HG02852 (cell line): ENCODE data around the gene MTOR.

Source experiments
- ATAC-seq: cut with Tn5 transposase; IDR thresholded peaks from one replicate; pipeline ENCODE4 v1.9.1; 2021; ENCODE audit warnings: mild to moderate bottlenecking, moderate library complexity; ENCODE audit not compliant: unreplicated experiment

MTOR gene

DNA sequence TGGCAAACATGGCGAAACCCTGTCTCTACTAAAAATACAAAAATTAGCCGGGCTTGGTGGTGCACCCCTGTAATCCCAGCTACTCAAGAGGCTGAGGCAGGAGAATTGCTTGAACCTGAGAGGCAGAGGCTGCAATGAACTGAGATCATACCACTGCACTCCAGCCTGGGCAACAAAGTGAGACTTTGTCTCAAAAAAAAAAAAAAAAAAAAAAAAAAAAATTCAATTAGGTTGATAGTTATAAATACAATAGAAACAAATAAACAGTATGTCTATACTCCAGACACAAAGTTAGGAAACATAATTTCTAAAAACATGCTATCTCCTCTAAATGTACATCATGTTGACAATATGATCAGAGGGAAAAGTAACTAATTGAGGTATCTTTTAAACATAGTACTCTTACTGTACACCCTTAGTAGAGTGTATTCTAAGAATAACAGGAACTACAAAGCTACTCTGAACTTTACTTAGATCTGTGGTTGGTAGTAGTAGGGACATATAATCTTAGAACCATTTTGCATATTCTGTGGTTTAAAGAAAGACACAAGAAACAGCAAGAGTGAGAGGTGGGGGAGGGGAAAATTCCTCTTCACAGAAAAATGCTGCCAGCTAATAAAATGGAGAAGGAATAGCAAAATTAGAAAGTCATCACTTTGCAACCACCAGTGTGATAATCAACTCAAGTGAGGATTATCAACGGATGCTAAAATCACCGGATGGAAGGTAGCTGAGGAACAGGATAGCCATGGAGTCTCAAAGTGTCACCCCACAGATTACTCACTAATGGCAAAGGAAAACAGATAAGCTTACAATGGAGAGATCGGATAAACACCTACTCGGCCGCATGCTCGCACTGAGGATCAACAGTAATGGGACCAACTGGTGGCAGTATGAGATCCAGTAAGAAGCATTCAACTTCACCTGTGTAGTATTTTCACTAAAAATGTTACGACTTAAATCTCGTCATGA is 35.0 kb downstream of the MTOR start:
- peak; percentile 60 for ATAC-seq

DNA sequence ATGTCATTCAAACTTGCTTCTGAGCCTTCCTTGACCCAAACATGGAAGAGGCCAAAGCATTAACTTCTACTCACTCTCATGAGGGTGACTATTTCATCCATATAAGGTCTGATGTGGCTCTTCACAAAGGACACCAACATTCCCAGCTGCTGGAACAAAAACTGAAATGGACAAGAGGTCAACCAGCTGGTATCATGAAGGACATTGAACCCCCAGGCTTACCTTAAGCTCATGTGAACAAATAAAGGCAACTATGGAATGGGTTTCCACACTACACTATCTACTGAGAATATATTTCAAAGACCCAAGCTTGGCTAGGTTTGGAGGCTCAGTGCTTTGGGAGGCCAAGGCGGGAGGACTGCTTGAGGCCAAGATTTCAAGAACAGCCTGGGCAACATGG is 46.3 kb downstream of the MTOR start:
- ATAC-seq = no peak

DNA sequence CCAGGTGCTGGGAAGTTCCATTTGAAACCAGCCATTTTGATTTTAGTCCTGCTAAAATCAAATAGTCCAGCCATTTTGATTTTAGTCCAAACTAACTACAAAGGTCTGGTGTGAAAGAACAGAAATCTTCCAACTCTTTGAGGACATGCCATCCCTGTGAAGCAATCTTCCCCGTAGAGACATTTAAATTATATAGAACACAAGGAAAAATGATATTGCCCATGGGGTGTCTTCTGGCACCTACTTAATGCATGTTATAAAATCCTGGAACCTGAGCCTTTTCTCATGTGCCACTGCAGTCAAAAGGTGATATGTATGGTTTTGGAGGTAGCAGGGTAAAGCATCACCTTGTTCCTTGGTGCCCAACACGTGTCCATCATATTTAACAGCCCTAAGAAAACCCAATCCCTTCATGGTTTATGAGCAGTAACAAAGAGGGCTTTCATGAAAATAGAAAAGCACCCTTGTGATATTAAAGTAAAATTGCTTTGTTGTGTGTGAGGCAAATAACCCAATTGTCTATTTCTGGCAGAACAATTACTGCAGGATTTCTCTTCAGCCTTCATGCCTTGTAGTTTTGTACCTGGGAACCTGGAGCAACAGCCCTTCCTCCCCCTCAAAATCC is 46.9 kb downstream of the MTOR start:
- no peak for ATAC-seq

DNA sequence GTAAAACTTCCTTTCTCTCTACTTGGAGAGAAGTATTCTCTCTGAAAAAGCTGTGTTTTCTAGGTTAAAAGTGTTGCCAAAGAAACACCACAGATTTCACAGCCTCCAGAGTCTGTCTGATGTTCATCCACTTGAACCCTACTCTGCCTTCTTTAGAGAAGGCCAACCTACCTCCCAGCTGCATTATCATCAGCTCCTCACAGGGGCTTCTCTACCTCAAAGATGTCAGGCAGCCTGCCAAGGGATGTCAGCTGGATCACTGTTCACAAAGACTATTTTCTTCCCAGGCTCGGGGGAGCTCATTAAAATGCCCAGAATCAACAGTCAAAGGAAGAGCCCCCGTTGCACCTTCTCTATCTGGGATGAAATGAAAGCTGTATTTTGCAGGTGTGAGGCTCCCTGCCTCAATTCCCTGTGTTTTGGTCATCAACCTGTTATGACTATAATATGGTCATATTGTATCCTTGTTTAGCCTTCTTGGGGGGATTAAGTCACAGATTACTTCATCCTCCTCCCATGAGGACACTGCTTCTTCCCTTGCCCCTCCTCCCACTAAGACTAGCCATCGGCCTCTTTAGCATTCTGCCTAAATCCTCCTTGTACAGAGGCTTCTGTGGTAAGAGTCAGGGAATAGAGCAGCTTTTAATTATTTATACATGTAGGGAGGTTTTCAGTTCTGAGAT is 47.5 kb downstream of the MTOR start:
- ATAC-seq = no peak

DNA sequence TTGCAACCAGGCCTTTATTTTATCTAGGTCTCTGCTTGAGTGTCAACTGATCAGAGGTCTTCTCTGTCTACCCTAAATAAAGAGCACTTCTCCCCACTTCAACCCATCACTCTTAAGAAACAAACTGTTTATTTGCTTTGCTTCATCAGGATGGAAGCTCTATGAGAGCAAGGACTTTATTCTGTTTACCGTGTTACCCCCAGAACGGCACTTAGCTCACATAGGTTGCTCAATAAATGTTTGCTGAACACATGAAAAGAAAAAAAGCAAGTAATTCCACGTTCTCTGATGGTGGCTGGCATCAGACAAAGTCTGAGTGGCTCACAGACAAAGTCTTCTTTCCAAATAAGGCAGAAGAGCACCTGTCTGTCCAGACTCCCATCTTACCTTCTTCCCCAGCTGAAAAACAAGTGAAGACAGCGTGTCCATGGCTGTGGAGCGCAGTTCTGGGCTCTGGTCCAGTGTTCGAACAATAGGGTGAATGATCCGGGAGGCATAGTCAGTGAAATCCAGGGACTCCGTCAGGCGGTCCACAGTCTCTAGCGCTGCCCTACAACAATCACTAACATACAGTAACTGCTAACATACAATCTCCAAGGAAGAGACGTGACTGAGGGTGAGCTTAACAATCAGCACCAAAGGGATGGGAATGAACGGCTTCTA is 50.3 kb downstream of the MTOR start:
- no peak for ATAC-seq

DNA sequence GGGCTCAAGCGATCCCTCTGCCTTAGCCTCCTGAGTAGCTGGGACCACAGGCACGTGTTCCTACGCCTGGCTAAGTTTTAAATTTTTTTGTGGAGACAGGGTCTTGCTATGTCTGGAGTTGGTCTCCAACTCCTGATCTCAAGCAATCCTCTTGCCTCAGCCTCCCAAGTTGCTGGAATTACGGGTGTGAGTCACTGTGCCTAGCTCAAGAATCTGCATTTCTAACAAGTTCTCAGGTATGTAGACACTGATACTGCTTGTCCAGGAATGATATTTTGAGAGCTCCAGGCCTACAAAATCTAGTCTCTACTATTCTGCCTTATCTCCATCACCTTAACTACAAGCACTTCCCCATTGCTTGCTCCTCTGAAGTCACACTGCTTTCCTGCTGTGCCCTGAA is 50.9 kb downstream of the MTOR start:
- ATAC-seq = no peak

DNA sequence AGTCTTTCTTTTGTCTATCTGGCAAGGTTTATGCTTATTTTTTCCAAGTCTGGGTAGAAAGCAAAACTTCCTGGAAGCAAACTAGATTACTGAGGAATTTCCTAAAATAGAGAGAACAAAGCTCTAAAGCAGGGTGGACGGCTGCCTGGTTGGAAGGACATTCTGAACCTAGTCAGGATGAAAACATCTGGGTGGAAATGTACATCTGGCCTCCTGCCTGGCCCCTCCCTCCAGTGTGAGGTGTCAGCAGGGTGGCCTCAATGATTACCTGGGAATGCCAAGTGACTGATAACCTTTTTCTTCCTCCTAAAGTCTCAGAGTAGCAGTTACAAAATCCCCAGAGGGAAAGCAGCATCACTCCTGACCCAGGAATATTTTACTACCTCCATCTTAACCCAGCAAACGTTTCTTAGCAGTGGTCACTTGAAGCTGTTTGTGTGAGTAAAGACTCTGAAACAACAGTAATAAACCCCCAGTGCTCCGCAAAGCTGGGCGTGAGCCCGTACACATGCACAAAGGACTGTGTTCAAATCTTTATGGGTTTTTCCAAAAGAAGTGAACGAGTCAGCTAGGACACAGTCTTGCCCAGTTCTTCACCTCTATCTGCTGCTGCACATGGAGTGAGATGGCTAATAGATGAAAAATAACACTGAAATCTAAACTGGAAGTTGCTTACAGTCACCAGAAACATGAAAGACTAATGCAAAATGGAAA is 54.3 kb downstream of the MTOR start:
- ATAC-seq = no peak

DNA sequence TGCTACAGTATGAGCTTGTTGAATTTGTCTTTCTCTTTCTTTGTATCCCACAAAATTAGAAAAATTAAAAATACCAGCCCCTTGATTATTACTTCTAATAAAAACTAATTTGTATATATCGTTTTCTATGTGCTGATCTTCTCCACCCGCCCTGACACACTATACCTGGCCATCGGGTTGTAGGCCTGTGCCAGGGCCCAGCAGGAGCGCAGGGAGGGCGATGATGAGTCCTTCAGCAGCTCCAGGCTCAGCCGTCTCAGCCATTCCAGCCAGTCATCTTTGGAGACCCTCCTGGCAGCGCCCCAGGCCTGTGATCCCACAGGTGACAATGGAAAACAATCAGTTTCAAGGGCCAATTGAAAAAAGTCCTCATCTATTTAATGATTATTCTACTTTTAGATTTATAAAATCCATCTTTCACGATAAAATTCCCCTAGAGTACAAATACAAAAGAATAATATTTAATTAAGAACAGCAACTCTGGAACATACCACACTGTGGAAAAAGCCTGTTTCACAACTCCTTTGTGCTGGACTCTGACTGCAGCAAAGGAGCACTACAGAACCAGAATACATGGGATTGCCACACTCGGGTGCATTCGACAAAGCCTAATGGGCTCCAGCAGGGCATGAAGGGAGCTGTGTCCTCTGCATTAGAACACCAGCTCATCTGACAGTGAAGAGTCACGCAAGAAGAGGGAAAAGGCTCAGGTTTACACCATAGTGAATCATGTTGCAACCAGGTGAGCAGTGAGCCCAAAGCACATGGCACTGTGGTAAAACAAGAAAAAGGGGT is 57.8 kb downstream of the MTOR start:
- no peak for ATAC-seq

DNA sequence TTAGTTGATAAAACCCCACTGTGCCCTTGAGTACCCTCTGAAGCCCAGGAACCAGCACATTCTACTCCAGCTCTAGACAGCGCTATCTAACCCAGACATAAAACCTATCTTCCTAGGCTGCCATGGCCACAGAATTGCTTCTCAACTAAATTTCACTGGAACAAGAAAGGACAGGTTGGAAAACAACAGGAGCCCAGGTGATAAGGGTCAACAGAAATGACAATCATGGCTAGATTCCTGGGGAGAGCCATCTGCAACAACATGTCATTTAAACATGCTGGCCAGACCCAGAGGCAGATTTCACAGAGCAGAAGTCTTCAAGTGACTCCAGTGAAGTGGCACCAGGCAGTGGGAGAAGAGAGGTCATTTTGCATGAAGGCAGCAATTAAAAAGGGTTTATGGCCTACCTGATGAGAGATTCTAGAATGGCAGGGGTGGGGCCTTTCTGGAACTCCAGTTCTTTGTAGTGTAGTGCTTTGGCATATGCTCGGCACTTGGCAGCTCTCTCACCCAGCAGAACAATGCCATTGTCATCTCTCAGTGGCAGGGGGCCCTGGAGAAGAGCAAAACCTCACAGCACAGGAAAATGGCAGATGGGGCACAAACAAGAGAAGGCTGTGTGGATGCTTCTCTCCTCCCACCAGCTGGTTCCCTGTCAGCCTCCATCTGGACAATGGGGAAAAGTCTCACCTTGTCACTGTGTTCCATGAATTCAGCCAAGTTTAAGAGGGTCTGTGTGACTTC is 63.3 kb downstream of the MTOR start:
- ATAC-seq = no peak

DNA sequence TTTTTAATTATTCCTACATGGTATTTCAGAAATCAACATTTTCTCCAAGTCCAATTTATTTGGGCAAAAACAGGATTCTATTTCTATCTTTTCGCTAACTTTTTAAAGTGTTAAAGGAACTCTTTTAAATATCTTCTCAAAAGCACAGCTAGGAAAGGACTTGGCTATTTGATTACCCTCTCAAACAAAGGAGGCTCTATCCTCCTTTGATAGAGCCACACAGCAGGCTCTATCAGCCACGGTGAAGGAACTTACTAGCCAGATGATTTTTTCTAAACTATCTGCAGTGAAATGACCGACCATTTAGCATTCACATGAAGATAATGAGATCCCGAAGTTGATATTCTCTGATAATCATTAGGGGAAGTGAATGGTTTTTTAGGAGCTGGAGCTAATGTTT is 64.1 kb downstream of the MTOR start:
- ATAC-seq = no peak

DNA sequence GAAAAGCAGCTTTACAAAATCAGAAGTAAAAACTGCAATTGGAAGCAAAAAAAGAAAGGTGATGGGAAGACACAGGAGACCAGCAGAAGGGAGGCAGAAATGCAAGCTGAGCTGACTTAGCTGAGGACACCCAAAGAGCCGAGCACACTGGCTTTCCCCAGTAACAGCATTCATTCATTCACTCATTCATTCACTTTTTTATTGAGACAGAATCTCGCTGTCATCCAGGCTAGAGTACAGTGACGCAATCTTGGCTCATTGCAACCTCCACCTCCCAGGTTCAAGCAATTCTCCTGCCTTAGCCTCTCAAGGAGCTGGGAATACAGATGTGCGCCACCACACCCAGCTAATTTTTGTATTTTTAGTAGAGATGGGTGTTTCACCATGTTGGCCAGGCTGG is 65.0 kb downstream of the MTOR start:
- no peak for ATAC-seq

DNA sequence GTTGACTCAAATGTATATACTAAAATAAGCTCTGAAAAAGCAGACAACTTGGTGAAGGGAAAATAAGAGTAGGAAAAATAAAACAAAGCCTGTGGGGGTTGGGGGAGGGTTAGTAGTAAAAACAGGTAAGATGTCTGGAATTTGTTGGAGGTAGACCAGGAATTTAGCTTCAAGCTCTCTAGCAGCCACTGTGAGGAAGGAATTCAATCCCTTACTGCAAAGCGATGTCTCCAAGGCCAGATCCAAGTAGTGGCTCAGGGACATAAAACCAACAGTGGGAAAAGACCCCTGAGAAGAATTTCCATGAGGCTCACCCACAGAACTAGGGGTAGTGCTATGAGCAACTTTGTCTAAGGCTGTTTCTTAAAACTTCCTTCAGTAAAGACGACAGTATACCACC is 65.4 kb downstream of the MTOR start:
- no peak for ATAC-seq

DNA sequence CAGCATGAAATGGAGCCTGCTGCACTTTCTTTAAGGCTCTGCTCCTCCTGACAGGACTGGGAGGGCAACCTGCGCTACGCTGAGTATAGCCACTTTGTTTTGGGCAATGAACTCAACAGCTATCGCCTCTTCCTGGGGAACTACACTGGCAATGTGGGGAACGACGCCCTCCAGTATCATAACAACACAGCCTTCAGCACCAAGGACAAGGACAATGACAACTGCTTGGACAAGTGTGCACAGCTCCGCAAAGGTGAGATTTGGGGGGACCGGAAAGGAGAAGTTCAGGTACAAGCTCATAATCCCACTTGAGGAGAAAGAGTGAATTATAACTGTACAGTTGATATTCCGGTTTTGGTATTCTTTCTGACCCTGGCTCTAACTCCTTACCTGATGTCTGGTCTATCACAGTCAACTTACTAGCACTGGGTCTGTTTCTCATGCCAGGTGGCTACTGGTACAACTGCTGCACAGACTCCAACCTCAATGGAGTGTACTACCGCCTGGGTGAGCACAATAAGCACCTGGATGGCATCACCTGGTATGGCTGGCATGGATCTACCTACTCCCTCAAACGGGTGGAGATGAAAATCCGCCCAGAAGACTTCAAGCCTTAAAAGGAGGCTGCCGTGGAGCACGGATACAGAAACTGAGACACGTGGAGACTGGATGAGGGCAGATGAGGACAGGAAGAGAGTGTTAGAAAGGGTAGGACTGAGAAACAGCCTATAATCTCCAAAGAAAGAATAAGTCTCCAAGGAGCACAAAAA is 67.8 kb downstream of the MTOR start:
- ATAC-seq = no peak

DNA sequence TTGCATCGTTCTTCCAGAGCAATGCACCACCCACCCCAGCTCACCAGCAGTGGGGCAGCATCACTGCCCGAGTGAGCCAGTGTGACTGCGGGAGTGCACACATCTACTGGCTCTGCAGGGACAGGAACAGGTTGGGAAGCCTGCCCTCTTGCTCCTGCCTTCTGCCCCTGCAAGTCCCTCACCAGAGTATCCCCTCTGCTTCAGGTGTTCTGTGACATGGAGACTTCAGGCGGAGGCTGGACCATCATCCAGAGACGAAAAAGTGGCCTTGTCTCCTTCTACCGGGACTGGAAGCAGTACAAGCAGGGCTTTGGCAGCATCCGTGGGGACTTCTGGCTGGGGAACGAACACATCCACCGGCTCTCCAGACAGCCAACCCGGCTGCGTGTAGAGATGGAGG is 69.0 kb downstream of the MTOR start:
- no peak for ATAC-seq

DNA sequence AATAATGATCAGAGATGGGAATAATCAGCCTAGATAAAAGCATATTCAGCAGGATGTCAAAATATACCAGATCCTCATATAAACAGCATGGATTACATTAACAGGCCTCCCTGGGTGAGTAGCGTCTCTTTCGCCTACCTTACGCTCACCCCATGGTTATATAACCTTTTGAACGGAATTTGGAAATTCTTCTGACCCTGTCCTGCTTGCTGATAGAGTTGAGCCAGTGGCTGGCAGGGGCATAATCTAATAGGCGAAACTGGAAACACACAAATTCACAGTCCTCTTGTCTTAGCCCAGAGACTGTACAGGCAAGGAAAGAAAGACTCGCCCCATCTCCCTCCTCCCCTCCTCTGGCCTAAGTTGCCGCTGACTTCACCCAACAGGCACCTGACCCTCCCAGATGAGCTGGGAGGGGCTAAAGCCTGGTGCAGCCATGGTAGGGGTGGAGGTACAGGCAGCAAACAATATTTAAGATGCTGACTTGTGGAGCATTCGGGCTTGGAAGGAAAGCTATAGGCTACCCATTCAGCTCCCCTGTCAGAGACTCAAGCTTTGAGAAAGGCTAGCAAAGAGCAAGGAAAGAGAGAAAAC is 73.4 kb downstream of the MTOR start, which contains the start of gene ANGPTL7:
Gene ANGPTL7 (plus strand): TSS at position 498 of the 594 bp plus-strand sequence. CDS start 225 bp downstream, outside the sequence.
- ATAC-seq = no peak

DNA sequence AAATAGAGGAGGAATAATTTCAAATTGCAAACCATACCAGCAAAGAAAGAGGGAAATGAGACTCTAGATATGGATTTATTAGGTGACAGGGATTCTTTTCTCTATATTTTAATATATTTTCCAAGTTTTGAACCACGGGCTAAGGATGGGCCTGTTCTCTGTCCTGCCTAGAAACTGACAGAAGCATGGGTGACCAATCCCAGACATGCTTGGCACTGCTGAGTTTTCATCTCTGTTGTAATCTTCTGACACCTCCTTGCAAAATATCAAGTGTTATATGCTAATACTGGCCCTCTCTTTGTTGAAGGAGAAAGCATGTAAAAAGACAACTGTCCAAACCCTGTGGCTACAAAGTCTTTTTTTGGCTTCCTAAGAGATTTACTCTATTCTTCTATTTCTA is 74.0 kb downstream of the MTOR start:
- no peak for ATAC-seq

DNA sequence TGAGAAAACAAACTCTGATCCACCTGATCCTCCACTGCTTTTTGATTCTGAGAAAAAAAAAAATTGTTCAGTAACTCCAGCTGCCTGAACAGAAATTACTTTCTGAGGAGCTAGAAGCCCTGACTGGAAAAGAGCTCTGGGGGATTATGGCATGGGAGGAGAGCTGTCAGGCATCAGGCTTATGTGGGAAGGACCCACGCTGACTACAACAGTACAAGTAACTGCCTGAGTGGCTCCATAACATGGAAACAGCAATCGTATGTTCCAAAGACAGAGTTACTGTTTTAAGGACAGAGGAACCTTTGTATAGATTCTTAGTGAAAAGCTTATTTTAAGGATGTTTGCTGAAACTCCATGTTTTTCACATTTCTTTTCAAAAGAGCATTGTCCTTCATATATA is 74.4 kb downstream of the MTOR start:
- ATAC-seq = no peak

DNA sequence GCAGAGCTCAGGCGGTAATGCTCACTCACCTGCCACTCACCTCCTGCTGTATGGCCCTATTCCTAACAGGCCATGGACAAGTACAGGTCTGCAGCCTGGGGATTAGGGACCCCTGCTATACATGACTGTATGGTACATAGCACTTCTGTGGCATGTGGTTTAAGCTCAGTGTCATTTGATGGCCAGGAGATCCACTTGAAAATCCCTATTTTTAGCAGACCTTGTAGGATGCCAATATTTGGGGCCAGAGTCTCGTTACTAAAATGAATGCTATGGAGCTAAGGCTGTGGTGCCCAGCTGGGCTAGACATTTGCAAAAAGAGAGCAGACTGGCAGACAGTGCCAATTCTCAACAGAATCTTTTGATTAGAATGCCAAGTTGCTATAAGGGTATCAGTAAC is 74.9 kb downstream of the MTOR start:
- no peak for ATAC-seq
